A673 (cell line): ENCODE data around the gene RASA3.

ENCODE experiments used
- EZH2 ChIP-seq: fragments of 200-600 bp; sonication (generic); IDR thresholded peaks from 2 replicates; pipeline ENCODE4 v1.6.1; 2017; ENCODE audit warnings: borderline replicate concordance, low read depth, mild to moderate bottlenecking, mixed read lengths, antibody characterized with exemption, low read length; ENCODE audit not compliant: poor library complexity, severe bottlenecking
- TF ChIP-seq, protein P1 (sequence below): fragments of 300-800, 200-600 bp; sonication (generic); conservative IDR thresholded peaks from 2 replicates; pipeline ENCODE4 v1.5.1; 2017; ENCODE audit warnings: low read depth, mild to moderate bottlenecking, antibody characterized with exemption, low read length, moderate library complexity, mixed read lengths

GRCh38 chr13:113946409-113947181 lies 185.8 kb downstream of the RASA3 start:
- TF ChIP-seq, protein P1, sequence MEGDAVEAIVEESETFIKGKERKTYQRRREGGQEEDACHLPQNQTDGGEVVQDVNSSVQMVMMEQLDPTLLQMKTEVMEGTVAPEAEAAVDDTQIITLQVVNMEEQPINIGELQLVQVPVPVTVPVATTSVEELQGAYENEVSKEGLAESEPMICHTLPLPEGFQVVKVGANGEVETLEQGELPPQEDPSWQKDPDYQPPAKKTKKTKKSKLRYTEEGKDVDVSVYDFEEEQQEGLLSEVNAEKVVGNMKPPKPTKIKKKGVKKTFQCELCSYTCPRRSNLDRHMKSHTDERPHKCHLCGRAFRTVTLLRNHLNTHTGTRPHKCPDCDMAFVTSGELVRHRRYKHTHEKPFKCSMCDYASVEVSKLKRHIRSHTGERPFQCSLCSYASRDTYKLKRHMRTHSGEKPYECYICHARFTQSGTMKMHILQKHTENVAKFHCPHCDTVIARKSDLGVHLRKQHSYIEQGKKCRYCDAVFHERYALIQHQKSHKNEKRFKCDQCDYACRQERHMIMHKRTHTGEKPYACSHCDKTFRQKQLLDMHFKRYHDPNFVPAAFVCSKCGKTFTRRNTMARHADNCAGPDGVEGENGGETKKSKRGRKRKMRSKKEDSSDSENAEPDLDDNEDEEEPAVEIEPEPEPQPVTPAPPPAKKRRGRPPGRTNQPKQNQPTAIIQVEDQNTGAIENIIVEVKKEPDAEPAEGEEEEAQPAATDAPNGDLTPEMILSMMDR: no peak
- TF ChIP-seq EZH2: no peak
